ENCODE measurements around the gene RSPH4A.
"Not testable (repeated sequence)": the region's sequence is repeated elsewhere in the genome, so short reads cannot be mapped to it uniquely, and the experiment has no call there.

Gene RSPH4A

DNA sequence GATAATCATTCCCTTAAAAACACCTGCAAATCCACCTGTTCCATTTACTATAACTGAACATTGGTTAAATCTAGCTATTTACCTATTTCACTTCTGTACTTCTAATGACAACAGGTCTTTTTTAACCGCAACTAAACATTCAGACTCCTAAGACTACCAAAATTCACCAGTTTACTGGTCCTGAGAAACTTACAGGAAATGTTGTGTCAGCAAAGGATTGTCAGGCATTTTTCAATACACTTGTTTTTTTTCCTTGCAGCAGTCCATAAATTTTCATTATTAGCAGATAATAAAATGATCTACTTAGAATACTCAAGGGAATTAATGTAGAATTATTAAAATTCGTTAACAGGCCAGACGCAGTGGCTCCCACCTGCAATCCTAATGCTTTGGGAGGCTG lies 47.0 kb downstream of the RSPH4A start:
- H3K27me3 ChIP-seq (ENCODE audit: insufficient read depth, low read length): no peaks in the 10 kb centered on the region
- no peaks in the 10 kb centered on the region for H3K9me3 ChIP-seq (ENCODE audit: low read length)
- TF ChIP-seq EZH2 (IDR thresholded peaks at IDR 0.05; ENCODE audit: borderline replicate concordance, low read length): no peak
- TF ChIP-seq, protein P1, sequence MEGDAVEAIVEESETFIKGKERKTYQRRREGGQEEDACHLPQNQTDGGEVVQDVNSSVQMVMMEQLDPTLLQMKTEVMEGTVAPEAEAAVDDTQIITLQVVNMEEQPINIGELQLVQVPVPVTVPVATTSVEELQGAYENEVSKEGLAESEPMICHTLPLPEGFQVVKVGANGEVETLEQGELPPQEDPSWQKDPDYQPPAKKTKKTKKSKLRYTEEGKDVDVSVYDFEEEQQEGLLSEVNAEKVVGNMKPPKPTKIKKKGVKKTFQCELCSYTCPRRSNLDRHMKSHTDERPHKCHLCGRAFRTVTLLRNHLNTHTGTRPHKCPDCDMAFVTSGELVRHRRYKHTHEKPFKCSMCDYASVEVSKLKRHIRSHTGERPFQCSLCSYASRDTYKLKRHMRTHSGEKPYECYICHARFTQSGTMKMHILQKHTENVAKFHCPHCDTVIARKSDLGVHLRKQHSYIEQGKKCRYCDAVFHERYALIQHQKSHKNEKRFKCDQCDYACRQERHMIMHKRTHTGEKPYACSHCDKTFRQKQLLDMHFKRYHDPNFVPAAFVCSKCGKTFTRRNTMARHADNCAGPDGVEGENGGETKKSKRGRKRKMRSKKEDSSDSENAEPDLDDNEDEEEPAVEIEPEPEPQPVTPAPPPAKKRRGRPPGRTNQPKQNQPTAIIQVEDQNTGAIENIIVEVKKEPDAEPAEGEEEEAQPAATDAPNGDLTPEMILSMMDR (IDR thresholded peaks at IDR 0.05; ENCODE audit: low read length): no peak
- H3K4me1 ChIP-seq (ENCODE audit: insufficient read depth, low read length, severe bottlenecking): peaks cover 35% of the 10 kb centered on the region
- peaks cover 80% of the 10 kb centered on the region for H3K79me2 ChIP-seq (ENCODE audit: insufficient read depth, low read length)
- no peak overlapping the region for H3K4me3 ChIP-seq (ENCODE audit: low read depth, low read length, poor library complexity, severe bottlenecking)
- no peak overlapping the region for H2AFZ ChIP-seq (ENCODE audit: low read length)
- no peaks in the 10 kb centered on the region for H3F3A ChIP-seq (ENCODE audit: insufficient read depth, low read length)
- no peak overlapping the region for H3K27ac ChIP-seq (ENCODE audit: low read depth, low read length, poor library complexity, severe bottlenecking)
- no peaks in the 10 kb centered on the region for H3K9me2 ChIP-seq (ENCODE audit: low read depth, low read length)
- peaks cover 28% of the 10 kb centered on the region; the same call in 1 of the 2 replicates for H3K36me3 ChIP-seq (ENCODE audit: insufficient read depth, low read length)
- H3K4me2 ChIP-seq (ENCODE audit: low read length): peak overlapping the region; percentile 27; the same call in 1 of the 2 replicates
- no peaks in the 10 kb centered on the region for H4K20me1 ChIP-seq (ENCODE audit: insufficient read depth, low read length)
- H3K9ac ChIP-seq (ENCODE audit: low read length): no peak overlapping the region

DNA sequence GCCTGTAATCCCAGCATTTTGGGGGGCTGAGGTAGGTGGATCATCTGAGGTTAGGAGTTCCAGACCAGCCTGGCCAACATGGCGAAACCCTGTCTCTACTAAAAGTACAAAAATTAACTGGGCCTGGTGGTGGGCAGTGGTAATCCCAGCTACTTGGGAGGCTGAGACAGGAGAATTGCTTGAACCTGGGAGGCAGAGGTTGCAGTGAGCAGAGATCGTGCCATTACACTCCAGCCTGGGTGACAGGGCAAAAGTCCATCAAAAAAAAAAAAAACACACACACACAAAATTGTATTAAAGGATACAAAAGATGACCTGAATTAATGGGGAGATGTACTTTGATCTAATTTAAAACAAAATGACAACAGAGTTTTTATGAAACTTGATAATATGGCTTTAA lies 47.9 kb downstream of the RSPH4A start:
- H3K9me3 ChIP-seq (ENCODE audit: low read length); H4K20me1 ChIP-seq (ENCODE audit: insufficient read depth, low read length); H3K4me3 ChIP-seq (ENCODE audit: low read depth, low read length, poor library complexity, severe bottlenecking); H3F3A ChIP-seq (ENCODE audit: insufficient read depth, low read length); H3K4me2 ChIP-seq (ENCODE audit: low read length); H3K27me3 ChIP-seq (ENCODE audit: insufficient read depth, low read length); H2AFZ ChIP-seq (ENCODE audit: low read length); H3K27ac ChIP-seq (ENCODE audit: low read depth, low read length, poor library complexity, severe bottlenecking); H3K9ac ChIP-seq (ENCODE audit: low read length); H3K9me2 ChIP-seq (ENCODE audit: low read depth, low read length): not testable (repeated sequence)
- Histone ChIP-seq H3K79me2 (ENCODE audit: insufficient read depth, low read length) (peaks cover 80% of the 10 kb centered on the region), H3K36me3 (ENCODE audit: insufficient read depth, low read length) (peaks cover 25% of the 10 kb centered on the region; the same call in 1 of the 2 replicates), H3K4me1 (ENCODE audit: insufficient read depth, low read length, severe bottlenecking) (peaks cover 35% of the 10 kb centered on the region)

DNA sequence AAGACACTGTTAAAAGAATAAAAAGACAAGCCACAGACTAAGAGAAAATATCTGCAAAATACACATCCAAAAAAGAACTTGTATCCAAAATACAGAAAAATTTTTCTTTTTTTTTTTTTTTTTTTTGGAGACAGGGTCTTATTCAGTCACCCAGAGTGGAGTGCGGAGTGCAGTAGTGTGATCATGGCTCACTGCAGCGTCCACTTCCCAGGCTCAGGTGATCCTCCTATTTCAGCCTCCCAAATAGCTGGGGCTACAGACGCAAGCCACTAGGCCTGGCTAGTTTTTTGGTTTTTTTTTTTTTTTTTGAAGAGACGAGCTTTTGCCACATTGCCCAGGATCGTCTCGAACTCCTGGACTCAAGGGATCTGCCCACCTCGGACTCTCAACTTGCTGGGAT lies 49.2 kb downstream of the RSPH4A start:
- Histone ChIP-seq H3K27me3 (ENCODE audit: insufficient read depth, low read length) (no peaks in the 10 kb centered on the region), H3K4me2 (ENCODE audit: low read length) (peak overlapping the region; percentile 80), H3K4me1 (ENCODE audit: insufficient read depth, low read length, severe bottlenecking) (peaks cover 35% of the 10 kb centered on the region), H3F3A (ENCODE audit: insufficient read depth, low read length) (no peaks in the 10 kb centered on the region), H3K9me2 (ENCODE audit: low read depth, low read length) (no peaks in the 10 kb centered on the region), H3K9ac (ENCODE audit: low read length) (peak overlapping the region; percentile 59; the same call in 1 of the 2 replicates), H4K20me1 (ENCODE audit: insufficient read depth, low read length) (no peaks in the 10 kb centered on the region), H3K27ac (ENCODE audit: low read depth, low read length, poor library complexity, severe bottlenecking) (no peak overlapping the region), H3K9me3 (ENCODE audit: low read length) (no peaks in the 10 kb centered on the region), H3K4me3 (ENCODE audit: low read depth, low read length, poor library complexity, severe bottlenecking) (peak overlapping the region; percentile 76), H3K36me3 (ENCODE audit: insufficient read depth, low read length) (peaks cover 15% of the 10 kb centered on the region; the same call in 1 of the 2 replicates), H2AFZ (ENCODE audit: low read length) (no peak overlapping the region), H3K79me2 (ENCODE audit: insufficient read depth, low read length) (peaks cover 75% of the 10 kb centered on the region)
- TF ChIP-seq EZH2 (IDR thresholded peaks at IDR 0.05; ENCODE audit: borderline replicate concordance, low read length): no peak
- TF ChIP-seq, protein P1 (IDR thresholded peaks at IDR 0.05; ENCODE audit: low read length): no peak

DNA sequence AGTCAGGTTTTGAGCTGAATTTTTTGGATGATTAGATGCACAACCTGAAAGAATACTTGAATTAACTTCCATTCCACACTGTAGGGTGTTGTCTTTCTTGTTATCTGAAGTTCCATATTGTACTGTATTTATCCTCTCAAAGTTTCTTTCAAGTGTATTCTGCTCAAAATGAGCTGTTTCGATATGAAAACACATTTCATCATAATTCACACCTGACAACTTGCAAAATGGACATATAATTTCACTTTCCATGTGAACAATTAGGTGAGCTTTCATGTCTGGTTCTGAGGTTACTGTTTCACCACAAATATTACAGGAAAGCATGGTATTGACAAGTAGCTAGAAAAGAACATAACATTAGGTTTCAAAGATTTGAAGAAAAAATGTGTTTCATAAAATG lies 50.6 kb downstream of the RSPH4A start:
- Histone ChIP-seq H3K36me3 (ENCODE audit: insufficient read depth, low read length) (peaks cover 14% of the 10 kb centered on the region; the same call in 1 of the 2 replicates), H3K4me1 (ENCODE audit: insufficient read depth, low read length, severe bottlenecking) (peaks cover 35% of the 10 kb centered on the region), H4K20me1 (ENCODE audit: insufficient read depth, low read length) (no peaks in the 10 kb centered on the region), H3K27me3 (ENCODE audit: insufficient read depth, low read length) (no peaks in the 10 kb centered on the region), H3K9me2 (ENCODE audit: low read depth, low read length) (no peaks in the 10 kb centered on the region), H3K27ac (ENCODE audit: low read depth, low read length, poor library complexity, severe bottlenecking) (peak overlapping the region; percentile 32), H2AFZ (ENCODE audit: low read length) (no peak overlapping the region), H3K4me3 (ENCODE audit: low read depth, low read length, poor library complexity, severe bottlenecking) (peak overlapping the region; percentile 76), H3K79me2 (ENCODE audit: insufficient read depth, low read length) (peaks cover 65% of the 10 kb centered on the region), H3K9me3 (ENCODE audit: low read length) (no peaks in the 10 kb centered on the region), H3F3A (ENCODE audit: insufficient read depth, low read length) (no peaks in the 10 kb centered on the region), H3K9ac (ENCODE audit: low read length) (peak overlapping the region; percentile 59), H3K4me2 (ENCODE audit: low read length) (peak overlapping the region; percentile 80)
- TF ChIP-seq, protein P1 (IDR thresholded peaks at IDR 0.05; ENCODE audit: low read length): no peak
- TF ChIP-seq EZH2 (IDR thresholded peaks at IDR 0.05; ENCODE audit: borderline replicate concordance, low read length): no peak

Measured in OCI-LY1 (cell line).